Measurements from ENCODE around the gene SNX11.

SNX11 gene

DNA sequence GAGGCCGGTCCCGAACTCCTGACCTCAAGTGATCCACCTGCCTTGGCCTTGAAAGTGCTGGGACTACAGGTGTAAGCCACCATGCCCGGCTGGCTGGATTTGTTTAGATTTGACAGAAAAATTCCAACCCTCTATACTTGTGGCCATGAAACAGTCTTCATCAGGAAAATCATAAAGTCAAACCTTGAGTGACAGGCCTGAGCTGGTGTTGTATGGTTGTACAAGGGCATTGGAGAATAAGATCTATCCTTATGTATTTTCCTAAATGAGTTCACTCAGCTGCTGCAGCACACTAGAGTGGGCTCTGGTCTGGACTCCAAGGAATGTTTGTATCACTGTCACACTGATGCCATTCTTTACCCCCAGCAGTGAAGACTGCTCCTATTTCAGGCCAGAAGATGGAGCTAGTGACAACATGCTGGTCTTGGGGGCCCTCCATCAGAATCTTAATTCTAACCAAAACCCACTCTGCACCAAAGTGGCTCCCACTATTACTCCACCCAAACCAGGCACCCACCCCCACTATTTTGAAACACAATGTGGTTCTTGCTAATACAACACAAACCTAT is 27.4 kb downstream of the SNX11 start:
- no peak for DNase-seq

DNA sequence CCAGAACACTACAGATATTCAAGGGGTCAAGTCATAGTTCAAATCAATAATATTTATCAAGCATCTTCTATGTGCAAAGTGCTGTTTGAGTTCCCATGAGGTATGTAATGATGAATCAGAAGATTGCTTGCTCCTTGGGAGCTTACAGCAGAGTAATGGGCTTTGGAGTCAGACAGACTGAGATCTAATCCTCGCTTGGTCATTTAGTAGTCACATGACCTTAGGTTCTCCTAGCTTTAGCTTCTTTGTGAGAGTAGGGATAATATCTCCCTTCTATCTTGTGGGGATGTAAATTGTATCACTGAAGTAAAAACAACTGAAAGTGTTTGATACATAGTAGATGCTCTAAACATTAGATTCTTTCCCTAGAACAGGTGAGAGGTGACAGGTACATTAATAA is 30.1 kb downstream of the SNX11 start:
- no peak for DNase-seq

DNA sequence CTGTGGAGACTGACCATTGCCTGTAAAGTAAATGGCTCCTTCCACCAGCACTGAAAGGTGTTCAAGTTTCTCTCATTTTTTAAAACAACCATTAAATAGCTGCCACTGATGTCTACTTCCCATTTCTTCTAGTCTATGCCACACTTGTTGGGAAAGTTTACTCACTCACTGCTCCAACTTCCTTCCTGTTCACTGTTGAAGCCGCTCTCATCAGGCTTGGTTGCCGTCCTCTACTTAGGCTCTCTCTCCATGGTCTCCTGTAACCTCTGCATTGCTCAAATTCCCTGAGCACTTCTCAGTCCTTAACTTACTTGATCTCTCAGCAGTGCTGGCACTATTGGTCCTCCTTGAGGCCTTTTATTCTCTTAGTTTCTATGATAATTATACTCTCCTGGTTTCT is 32.4 kb downstream of the SNX11 start:
- DNase-seq: no peak

DNA sequence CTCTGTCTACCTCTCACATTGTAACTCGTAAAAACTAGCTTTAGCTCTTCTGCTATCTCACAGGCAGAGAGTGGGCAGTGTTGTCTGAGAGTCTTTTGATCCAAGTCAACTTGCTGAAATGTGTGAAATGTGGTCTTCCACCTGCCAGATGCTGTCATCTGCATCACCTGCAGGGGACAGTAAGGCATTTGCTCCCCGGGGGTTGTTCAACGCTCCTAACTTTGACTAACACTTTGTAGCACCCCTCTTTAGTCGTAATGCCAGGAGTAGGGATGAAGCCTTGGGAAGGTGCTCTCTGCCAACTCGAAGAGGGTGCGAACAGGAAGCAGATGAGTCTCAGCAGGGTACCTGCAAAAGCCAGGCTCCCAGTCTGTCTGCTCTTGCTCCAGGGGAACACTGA is 36.1 kb downstream of the SNX11 start:
- DNase-seq: no peak

DNA sequence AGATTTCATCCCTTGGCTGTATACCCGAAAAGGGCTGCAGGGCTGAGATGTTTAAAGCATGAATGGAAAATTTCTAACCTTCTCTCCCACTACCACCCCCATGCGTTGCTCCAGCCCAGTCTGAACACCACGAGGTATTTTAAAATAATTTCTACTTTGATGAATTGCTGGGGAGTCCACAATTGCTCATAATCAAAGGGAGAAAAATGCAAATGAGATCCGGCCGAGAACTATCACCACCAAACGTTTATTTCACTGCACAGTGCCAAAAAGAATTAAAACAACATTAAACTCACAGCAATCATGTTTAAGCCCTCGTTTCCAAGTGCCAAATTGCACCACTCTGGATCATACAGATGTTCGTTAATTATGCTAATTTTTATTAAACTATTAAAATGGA is 36.7 kb downstream of the SNX11 start:
- no peak for DNase-seq

DNA sequence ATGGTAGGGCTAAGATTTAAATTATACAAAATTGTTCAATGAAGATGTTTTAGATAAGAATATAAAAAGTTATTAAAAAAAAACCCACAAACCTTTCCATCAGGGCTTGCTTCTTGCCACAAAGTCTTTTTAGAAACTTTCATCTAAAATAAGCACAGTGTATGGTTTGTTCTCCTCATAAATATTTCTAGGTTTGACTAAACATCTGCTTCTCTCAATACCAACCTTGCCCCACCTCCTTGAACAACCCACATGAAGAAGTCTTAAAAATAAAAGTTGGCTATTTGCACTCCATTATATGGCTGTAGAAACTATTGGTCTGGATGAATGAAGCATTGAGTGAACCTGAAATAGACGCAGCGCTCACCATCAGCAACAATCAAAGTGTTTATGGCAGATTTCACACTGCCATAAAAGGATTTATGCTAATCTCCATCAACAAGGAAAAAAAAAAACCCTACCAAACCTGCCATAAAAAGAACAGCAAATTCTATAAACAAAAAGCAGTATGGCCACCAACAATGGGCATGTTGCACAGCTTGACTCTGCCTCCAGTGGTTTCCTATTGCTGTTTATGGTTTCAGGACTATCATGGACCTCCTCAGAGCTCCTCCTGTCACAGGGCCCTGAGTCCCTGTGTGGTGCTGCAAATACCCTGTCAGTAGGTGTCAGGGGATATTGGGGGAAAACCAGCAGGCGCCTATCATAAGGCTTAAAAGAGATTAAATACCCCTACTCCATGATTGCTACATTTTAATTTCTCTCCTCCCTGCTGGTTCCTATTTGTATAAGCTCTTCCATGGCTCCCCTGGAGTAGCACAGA is 37.6 kb downstream of the SNX11 start:
- no peak for DNase-seq

DNA sequence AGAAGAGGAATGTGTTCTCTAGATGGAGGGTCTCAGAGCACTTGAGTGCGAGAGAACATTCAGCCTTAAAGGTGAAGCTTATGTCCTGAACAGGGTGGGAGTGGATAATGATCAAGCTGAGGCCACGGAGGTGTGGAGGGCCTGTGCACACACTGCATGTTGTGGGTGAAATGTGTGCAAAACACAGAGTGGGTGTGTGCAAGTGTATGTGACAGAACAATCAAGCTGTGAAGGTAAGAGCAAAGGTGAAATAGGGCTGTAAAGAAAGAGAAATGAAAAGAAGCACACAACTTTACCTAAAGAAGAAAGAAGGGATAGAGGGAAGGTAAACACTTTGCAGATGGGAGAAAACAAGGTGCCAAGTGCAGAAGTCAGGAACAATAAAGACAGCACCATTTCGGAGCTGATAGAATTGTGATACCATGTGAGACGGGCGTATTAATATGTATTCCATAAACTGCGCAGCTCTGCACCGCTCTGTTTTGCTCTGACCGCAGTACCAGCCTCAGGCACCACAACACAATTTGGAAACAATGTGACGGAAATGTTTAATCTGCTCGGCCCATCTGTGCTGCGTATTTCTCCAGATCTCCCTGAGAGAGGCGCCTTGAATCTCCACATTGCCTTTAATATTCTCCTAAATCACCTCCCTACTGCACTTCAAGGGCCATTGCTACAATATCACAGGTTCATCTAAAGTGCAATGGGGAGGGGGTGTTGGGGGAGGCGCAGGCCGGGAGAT is 40.6 kb downstream of the SNX11 start:
- DNase-seq: no peak

DNA sequence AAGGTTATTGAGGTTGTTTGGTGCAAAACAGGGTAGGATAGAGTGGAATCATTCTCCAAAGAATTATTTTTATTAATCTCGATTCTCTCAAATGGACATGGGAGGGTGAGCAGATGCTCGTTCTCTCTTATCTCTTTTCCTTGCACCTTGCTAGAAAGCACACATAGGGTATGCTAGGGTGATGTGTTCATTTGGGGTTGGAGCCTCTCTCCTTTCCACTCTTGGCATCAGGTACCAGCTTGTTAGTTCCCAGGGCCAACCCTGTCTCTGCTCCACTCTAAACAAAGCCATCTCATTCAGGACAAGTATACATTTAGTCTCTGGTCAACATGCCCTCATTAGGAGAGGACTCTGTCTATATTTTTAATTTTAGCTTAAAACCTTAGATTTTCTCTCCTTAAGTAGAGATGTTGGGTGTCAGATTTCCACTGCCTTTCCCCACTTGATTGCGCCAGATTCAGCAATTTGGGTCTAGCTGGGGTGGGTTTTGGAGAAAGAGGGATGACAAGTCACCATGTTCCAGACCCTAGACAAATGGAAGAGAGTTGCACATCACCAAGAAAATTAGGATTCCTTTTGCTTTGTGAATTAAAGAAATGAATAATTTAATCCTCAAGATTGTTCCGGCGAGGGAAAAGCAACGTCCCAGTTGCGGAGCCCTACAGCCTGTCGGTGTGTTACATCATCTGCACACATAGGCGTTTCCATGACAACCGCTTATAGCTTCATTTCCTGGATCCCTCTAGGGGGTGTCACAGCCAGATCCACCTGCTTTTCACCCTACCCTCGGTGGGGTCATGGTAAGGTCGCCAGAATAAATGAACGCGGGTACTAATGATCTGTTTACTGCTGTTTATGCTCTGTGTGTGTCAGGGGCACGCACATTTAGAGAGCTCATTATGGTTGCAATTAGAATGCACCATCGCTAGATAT is 41.6 kb downstream of the SNX11 start:
- no peak for DNase-seq

DNA sequence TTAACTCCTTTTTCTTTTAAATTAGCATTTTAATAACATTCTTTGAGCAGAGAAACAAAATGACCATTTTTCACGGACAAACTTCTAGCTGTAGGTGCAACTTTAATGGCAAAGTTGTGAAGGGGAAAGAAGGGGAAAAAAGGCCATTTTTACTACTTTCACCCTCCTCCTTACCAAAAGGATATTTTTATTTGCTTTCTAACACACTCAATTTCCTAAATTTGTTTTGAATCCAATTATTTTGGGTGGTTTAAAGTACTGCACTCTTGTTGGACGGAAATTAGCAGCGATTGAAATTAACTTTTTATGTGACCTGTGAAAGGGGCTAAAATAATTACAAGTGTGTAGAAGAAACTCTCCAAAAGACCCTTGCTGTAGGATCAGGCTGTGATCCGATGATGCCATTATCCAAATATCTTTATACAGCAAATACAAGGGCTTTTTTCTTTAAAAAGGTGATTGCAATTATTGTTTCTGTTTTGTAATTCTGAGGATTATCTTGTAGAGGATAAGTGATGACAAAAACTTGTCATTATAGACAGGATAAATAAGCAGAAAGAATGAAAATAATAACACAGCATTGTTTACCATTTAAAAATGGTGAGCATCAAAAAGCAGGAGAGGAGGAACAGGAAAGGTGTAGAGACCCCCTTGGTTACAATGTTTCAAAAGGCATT is 42.4 kb downstream of the SNX11 start:
- no peak for DNase-seq

DNA sequence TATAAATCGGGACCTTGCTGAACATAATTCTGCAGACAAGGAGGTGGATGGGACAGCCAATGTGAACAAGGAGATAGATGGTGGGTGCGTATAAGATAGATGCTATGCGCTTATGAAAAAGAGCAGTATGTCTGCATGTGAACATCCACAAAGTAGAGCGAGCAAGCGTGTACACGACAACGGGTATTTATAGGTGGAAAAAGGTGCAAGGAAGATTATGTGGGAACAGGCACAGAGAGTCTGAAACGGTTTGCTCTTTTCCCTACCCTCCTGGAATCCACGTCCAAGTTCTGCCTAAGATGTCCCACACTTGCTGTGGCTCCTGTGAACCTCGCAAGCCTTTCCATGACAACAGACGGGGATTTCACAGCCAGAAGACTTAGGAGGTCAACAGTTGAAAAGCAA is 43.0 kb downstream of the SNX11 start:
- DNase-seq: no peak

DNA sequence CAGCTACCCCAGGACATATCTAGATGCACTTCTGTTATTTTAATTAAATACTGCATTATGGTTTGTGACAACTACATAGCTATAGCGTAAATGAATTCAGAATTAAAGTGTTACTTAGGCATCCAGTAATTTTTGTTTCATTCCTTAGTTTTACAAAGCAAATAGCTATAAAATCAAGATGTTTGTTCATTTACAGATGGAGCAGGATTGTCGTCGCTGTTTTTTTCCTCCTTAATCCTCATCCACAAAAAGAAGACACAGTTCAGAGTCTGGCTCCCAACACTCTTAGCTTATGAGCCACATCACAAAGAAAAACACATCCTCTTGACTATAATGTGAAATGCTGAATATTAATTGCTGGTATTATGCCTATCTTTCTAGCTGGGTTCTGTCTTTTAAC is 43.7 kb downstream of the SNX11 start:
- no peak for DNase-seq

DNA sequence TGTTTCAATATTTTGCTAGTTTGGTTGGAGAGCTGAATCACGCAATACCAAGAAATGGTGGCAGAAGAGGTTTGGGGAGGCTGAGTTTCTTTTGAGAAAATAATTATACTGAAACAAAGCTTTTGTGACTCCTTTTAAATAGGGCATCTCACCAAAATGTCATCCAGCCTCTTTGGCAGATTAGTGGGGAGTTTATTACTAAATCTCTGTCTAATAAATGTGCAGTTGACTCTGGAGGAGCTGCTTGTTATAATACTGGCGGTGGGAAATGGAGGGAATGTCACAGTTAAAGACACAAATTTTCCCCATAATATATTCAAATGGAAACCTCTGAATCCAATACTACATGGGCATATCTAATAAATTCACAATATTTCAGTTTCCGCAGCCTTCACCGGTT is 44.7 kb downstream of the SNX11 start:
- no peak for DNase-seq

DNA sequence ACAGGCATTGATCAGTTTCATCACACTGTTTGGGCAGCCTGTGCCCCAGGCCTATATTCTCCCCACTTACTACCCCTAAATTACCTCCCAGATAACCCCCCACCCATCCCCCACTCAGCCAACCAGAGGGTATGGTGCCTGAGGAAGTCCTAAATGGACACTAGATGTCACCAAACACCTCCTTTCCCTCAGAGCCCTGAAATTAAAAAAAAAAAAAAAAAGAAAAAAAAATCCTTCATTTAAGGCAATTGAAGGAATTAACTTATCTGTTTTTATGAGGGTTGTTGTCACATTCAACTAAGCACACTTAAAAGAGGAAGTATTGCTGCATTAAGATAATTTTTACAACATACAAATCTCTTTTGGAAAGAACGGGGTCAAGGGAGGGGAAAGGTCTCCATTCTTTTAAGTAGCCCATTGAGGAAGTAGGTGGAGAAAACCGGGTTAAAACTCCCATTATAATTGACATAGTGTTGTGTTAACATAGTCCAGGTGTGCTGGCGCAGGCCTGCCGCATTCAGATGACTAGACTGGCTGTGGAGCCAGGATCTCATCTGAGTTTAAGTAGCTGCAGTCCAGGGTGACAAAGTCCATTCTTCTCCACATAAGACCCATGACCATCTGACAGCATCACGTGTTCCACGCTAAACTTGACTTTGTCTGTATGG is 46.3 kb downstream of the SNX11 start:
- DNase-seq: no peak

DNA sequence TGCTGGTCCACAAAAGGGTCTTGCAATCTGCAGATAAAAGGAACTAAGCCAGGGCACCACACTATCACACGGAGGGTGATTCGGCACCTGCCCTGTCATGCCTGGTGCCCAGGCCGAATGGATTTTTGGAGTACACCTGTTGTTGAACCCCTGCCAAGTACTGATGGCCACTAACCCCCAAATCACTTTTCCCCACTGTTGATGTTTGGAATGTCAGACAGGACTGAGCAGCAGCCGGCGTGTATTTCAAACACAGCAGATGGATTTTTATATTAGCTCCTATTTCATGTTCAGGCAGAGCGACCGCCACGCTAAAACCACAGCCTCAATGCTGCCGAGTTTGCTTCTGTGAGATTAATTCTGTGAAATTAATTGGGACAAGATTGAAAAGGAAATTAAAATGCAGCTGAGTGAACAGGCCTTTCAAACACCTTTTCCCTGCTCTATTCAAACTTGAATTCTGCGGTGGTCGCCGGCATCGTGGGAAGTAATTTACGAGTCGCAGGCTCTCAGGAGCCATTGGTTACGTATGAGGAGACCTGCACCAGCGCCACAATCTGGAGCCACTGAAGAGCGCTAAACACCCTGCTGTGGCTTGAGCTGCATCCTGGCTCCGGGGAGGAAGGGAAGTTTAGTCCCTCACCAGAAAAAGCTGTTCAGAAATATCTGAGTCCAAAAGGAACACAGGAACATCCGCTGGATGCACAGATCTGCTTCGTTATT is 48.5 kb downstream of the SNX11 start:
- DNase-seq: no peak

DNA sequence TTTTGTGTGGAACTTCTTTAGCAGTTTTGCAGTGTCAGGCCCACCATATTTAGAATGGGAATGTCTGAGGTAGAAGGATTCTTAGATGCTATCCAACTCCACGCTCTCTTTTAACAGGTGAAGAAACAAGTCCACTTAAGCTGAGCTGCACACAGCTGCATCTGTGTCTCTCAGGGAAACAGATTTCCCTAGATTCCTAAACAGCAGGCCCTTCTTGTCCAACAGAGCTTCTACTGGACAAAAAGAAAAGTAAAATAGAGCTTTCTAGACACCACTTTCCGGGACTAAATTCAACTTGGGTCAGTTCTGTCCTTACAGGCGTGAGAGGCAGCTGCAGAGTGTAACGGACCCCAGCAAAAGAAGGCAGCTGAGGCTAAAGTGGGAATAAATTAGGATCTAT is 51.7 kb downstream of the SNX11 start:
- no peak for DNase-seq

DNA sequence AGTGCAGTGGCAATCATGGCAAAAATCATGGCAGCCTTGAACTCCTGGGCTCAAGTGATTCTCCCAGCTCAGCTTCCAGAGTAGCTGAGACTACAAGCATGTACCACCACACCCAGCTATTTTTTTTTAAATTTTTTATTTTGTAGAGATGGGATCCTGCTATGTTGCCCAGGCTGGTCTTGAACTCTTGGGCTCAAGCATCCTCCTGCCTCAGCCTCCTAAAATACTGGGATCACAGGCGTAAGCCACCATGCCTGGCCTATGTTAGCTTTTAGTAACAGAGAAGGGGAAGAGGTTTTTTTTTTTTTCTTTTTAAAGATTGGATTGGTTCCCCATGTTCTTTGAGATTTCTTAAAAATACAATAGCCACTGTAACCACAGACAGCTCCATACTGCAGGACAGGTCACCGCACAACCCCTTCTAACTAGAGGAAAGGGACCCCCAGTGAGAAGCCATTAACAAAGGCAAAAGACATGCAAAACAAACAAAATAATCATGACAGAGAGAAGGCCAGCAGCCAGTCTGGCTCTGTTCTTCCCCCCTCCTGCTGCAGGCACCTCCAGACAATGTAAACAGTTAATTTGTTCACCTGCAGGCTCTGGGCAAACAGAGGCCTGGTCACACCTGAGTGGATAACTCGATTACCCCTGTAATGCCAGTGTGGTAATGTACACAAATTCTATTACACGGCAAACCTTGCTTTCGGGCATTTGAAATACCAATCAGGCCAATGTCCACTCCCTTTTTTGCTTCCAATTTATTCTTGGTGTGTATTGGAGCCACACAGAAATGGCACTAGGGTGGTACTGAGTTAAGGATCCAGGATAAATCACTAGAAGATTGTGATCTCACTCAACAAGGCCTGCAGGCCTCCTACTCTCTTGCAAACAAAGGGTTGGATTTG is 52.9 kb downstream of the SNX11 start:
- DNase-seq: no peak

DNA sequence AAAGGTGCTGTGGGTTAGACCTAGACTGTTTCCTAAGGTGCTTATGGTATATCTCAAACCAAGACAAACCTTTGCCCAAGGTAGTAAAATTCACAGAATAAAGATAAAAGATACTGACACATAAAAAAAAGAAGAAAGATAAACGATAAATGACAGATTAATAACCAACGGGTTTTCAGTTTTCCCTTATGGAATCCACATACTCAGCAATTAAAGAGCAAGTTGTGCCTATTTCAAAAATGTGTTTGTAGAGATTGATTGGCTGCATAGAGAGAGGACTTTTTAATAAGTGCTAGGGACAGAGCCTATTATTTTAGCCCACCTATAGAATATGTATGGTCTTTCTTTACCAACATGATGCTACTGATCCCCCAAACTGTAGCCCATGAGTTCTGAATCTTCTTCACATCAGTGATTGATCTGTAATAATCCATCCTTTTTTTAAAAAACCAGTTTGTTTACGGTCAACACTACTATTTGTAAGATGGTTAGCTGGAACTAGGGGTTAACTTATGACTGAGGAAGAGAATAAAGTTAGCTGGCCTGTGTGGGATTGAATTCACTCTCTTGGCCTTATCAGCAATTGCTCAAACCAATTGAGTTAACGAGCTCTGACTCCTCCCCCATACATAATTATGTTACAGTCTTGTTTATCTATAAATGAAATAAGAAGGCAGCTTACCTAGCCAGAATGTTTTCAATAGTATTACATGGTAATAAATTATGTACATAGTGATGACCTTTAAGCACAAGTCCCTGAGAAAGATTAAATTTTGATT is 53.8 kb downstream of the SNX11 start:
- no peak for DNase-seq

DNA sequence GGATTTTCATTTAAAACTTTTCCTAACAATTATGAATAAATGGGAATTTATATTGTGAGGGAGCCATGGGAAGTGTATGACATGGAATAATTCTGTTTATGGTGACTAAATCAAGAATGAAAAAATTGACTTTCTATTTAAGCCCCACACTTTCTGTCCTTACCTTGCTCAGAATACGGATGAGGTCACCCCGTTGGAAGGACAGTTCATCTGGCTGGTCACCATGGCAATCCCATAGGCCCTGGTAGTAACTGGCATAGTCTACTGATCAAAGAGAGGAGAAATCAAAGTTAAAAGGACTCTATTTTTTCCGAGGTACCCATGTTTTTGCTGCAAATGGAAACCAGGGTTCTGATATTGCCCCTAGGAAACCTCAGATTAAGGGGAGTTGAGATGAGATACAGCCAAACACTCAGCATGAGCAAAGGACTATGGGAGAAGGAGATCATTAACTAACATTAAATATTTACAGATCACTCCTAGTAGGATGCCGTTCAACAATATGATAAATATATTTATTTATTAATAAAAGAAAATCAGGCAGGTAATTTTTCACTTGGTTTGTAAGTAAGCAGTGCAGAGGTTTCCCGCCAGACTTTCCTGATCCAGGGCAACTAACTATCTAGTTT is 54.9 kb downstream of the SNX11 start:
- DNase-seq: no peak
